ENCODE results near the gene NCSTN.
A peak's percentile ranks its signal among the peaks of the same experiment; 100 is the strongest.
"Not testable (repeated sequence)": the region's sequence is repeated elsewhere in the genome, so short reads cannot be mapped to it uniquely, and the experiment has no call there.

NCSTN gene

GRCh38 chr1:160374306-160375110, 31.3 kb downstream of the NCSTN start:
- no peak for DNase-seq

GRCh38 chr1:160375788-160376524, 32.8 kb downstream of the NCSTN start:
- no peak for DNase-seq

GRCh38 chr1:160376525-160377131, 33.4 kb downstream of the NCSTN start:
- peak in 1 of 2 donors; percentile 27 for DNase-seq

- DNase-seq, result no peak
Measured at GRCh38 chr1:160377585-160378206, 34.5 kb downstream of the NCSTN start.

- DNase-seq, result not testable (repeated sequence)
Measured at GRCh38 chr1:160384812-160385211, 41.6 kb downstream of the NCSTN start.

GRCh38 chr1:160388406-160388805, 45.2 kb downstream of the NCSTN start:
- not testable (repeated sequence) for DNase-seq

- no peak for DNase-seq
Measured at GRCh38 chr1:160394673-160395072, 51.5 kb downstream of the NCSTN start.

- DNase-seq, result no peak
Measured at GRCh38 chr1:160397651-160398050, 54.5 kb downstream of the NCSTN start.

GRCh38 chr1:160398823-160399222, 55.6 kb downstream of the NCSTN start:
- DNase-seq, result no peak

- DNase-seq, result no peak
Measured at GRCh38 chr1:160399544-160400222, 56.5 kb downstream of the NCSTN start.

- DNase-seq, result peak; percentile 7 to 12
Measured at GRCh38 chr1:160400223-160400645, 57.1 kb downstream of the NCSTN start, which contains the start of gene VANGL2. TSS of gene VANGL2 (plus strand) at chr1:160400564. CDS start at chr1:160415838, 15,274 bp downstream.

- no peak for DNase-seq
Measured at GRCh38 chr1:160400646-160401486, 57.7 kb downstream of the NCSTN start.

GRCh38 chr1:160401487-160401805, 58.3 kb downstream of the NCSTN start:
- no peak for DNase-seq

GRCh38 chr1:160402001-160402795, 59.0 kb downstream of the NCSTN start:
- no peak for DNase-seq

GRCh38 chr1:160403244-160403643, 60.1 kb downstream of the NCSTN start:
- DNase-seq, result no peak

- no peak for DNase-seq
Measured at GRCh38 chr1:160404094-160404493, 60.9 kb downstream of the NCSTN start.

GRCh38 chr1:160405331-160405877, 62.2 kb downstream of the NCSTN start:
- no peak for DNase-seq

- no peak for DNase-seq
Measured at GRCh38 chr1:160406131-160406968, 63.2 kb downstream of the NCSTN start.
